Stimulated activated naive CD8-positive, alpha-beta T cell treated with anti-CD3 and anti-CD28 coated beads, Interleukin-15, Interleukin-2, amounts not matched to agents 100 U/mL and 50 U/mL, for 24 hours (primary cell): ENCODE results near the gene APBB2.

Source experiments
- ATAC-seq: fragments of 150-1000 bp; cut with Tn5 transposase; one replicate; pipeline ENCODE4 v1.10.0; 2021
- DNase-seq: peaks from one replicate; pipeline ENCODE4 v3.0.0; 2021

Gene APBB2

DNA sequence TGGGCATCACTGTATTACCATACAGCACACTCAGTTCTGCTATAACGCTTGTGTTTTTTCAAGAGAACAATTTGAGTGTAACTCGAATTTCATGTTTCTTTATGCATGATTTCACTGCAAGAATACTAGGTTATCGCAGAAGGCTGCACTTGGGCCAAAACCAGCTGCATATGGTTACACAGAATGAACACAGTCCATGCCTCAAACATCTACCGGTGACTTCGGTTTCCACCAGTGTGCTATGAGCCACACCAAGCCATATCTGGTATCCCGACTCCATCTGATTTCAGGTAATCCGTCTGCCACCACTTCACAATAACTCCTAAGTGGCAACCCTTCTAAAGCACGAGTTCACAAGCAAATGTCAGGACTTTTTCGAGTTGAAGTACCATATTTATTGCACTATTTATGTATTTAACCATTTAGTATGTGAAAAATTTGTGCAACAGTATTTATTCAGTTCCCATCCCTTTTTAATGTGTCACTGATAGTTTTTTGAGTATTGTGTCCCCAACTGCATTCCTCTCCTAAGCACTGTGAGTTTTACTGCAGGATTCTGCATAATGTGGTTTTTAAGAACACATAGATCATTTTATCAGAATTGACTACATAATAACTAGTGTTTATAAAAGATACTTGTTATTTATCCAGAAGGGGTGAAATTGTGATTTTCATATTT lies 111.8 kb downstream of the APBB2 start:
- no peak for ATAC-seq
- DNase-seq: no peak

- DNase-seq (no peak), ATAC-seq (no peak)
Measured at GRCh38 chr4:41098093-41099048, 116.0 kb downstream of the APBB2 start.

GRCh38 chr4:41095973-41096372 lies 118.4 kb downstream of the APBB2 start:
- ATAC-seq (no peak), DNase-seq (no peak)

DNA sequence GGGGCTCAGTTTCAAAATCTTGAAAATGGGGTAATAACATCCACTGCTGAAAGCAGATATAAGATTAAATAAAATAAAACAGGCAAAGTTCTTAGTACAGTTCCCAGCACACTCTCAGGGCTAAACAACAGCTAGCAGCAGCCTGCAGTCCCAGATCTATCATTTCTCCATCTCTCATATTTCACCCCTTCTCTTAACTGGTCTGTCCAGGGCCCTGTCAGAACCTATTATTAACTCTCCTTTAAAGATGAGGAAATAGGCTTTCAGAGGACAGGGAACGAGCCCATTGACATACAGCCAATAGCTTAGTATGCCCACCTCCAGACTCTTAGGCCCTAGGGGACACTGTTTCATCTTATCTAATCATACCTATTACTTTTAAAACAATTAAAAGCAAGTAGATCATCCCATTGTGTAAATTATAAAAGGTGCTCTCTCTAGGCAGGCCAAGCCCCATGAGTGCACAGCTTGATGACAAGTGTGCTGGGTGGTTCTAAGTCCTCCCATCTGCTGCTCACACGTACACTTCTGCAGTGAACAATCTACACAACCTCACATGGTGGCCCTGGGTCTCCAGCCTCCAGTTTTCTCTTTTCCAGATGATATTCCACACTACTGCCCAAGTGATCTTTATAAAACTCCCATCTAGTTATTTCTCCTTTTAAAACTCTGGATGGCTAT lies 119.0 kb downstream of the APBB2 start:
- DNase-seq (no peak), ATAC-seq (no peak)

GRCh38 chr4:41092128-41092527 lies 122.2 kb downstream of the APBB2 start:
- ATAC-seq (no peak), DNase-seq (no peak)

DNA sequence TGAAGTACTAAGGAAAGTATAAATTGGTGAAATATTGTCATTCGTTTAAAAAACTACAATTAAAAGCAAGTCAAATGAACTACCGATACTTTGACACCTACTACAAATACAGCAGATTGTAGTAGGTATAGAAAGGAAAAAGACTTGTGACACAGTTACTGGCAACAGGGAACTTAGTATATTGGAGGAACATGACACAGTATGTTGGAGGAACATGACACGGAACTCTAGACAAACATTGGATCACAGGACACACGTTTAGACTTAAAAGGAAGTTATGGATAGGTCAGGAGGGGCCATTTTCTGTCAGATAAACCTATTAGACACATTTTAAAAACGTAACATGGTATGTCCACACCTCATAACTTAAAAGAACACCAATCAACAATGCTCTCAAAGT lies 132.5 kb downstream of the APBB2 start:
- no peak for ATAC-seq

GRCh38 chr4:41080976-41081375 lies 133.4 kb downstream of the APBB2 start:
- no peak for ATAC-seq
- DNase-seq: no peak

More for the DNA sequence above, 132.5 kb downstream of the APBB2 start:
- no peak for DNase-seq

DNA sequence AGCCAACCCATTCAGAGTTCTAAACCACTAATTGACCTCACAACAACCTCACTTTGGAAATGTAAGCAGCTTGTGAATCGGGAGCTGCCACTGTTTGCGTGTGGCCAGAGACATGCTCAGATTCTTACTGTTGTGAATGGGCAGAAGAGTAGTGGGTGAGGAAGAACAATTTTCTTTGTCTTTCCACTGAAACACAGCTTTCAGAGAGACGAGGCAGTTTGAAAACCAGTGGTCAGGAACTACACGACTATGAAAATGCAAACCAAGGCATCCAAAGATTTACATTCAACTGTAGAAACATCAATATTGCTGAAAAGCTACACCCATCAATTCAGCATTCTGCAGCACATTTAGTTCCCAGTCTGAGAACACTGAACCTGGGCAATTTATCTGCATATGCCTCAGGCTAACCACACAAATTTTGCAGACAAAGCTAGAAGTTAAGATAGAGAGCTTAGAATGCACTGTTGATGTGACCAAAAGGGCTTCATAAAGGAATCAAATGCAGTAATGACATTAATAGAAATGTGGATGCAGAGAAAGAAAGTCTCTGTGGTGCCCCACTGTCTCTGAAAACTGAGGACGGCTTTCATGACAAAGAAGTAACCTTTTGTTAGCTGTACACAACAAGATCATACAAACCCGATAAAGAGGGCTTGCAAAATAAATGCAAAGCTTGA lies 134.3 kb downstream of the APBB2 start:
- ATAC-seq (no peak), DNase-seq (no peak)

GRCh38 chr4:41077628-41078027 lies 136.7 kb downstream of the APBB2 start:
- ATAC-seq (no peak), DNase-seq (no peak)

DNA sequence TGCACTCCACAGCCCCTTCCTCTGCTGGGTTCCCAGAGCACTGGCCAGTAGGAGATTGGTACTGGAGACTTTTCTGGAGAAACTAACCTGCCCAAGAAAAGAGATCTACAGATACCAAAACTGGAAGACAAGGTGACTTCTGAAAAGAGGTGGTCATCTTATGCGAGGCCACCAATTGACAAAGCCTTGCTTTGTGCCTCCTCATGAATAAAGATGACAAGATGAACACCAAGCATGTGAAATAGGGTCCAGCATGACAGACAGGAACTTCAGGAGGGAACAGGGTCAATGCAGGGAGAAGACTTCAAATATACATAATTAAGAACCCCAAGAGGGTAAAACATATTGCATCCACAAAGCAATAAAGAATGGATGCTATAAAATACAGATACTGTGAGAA lies 137.9 kb downstream of the APBB2 start:
- ATAC-seq (no peak), DNase-seq (no peak)

DNA sequence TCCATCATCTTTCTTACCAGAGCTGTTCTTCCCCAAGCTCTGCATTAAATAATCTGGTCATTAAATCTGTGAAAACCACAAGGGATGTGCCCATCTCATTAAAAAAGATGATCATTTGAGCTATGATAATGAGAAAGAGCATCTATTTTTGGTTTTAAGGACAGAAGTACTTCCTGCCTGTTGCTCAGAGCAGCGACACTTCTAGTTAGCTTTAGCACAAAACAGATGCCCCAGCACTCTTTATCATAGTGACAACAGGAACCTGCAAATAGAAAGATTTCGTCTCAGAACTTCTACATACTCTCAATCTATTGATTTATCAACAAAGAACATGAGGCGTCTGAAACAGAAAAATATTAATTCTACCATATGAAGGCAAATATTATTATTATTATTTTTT lies 140.1 kb downstream of the APBB2 start:
- ATAC-seq (no peak), DNase-seq (no peak)

DNA sequence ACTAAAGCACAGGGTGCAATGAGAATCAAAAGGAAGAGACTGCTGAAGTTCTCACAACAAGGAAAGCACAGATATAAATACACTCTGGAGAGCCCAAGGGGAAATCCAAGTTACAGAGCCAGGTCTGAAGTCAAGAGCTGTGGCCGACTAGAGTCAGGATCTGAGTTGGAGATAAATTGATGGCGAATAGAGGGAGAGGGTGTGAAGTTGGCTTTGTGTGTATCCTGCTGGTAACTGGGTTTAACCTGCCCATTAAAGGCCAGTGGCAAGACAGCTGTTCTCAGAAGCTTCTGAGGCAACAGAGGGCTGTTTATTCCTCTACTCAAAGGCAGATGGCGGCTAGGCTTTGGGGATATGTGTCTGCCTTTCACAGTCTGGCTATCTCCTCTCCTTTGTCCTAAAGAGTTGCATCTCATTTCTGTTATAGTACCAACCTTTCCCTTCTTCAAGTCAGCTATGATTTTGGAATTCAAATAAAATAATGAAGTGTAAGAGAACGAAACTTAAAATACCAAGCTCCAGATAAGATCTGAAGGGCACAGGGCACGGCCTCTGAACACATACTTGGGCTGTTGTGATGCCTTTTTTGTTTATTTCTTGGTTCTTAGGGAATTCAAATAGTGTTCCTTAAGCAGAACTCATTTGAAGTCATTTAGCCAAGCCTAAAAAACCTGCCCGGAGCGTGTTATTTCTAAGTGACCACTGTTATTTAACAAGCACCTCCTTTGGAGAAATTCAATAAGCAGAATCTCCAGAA lies 142.1 kb downstream of the APBB2 start:
- DNase-seq (no peak), ATAC-seq (no peak)

GRCh38 chr4:41070516-41071281 lies 143.6 kb downstream of the APBB2 start:
- no peak for DNase-seq
- no peak for ATAC-seq

GRCh38 chr4:41069838-41070237 lies 144.5 kb downstream of the APBB2 start:
- ATAC-seq (no peak), DNase-seq (no peak)

- DNase-seq: no peak
- ATAC-seq: no peak
Measured at GRCh38 chr4:41069257-41069656, 145.1 kb downstream of the APBB2 start.

DNA sequence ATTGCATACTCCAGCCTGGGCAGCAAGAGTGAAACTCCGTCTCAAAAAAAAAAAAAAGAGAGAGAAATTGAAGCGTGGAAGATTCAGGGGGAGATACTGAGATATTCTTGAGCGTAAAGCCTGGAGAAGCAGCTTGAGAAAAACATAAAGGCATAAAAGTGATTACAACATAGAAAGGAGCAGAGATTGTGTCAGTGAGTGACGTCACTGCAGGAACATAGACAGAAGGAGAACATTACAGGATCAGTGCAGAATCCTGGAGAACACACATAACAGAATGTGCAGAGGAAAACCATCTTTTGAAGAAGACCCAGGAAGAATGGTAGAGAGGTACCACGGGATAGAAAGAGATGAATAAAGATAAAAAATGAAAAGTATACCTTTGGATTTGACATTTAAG lies 147.0 kb downstream of the APBB2 start:
- ATAC-seq (no peak), DNase-seq (no peak)

DNA sequence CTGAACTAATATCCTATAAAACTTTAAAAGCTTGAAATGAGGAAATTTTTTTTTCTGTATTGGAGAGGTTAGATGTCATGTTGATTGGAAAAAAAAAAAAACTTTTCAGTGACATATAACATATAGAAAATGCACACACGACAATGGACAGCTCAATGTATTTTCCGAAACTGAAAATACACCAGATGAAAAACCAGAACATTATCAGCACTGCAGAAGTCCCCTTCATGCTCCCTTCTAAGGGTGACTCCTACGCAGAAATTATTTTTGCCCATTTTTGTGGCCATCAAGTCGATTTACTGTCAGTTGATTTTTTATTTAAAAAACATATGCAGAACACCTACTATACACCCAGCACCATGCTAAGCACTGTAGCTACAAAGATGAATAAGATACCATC lies 148.3 kb downstream of the APBB2 start:
- no peak for DNase-seq
- no peak for ATAC-seq

- ATAC-seq: no peak
- no peak for DNase-seq
Measured at GRCh38 chr4:41065434-41066006, 148.8 kb downstream of the APBB2 start.

GRCh38 chr4:41064953-41065352 lies 149.4 kb downstream of the APBB2 start:
- ATAC-seq (no peak), DNase-seq (no peak)

- DNase-seq (no peak), ATAC-seq (no peak)
Measured at GRCh38 chr4:41061482-41062185, 152.7 kb downstream of the APBB2 start.
